GM18861 (cell line): ENCODE measurements around the gene PRPF8.
"Not testable (repeated sequence)": the region's sequence is repeated elsewhere in the genome, so short reads cannot be mapped to it uniquely, and the experiment has no call there.

Experiments
- ATAC-seq: cut with Tn5 transposase; IDR thresholded peaks from one replicate; pipeline ENCODE4 v1.9.1; 2021; ENCODE audit not compliant: unreplicated experiment

The PRPF8 gene

GRCh38 chr17:1716912-1717695 lies 32.4 kb upstream of the PRPF8 start:
- peak; percentile 37 for ATAC-seq

GRCh38 chr17:1716076-1716911 lies 31.6 kb upstream of the PRPF8 start:
- ATAC-seq: peak; percentile 67

GRCh38 chr17:1715803-1716075 lies 31.1 kb upstream of the PRPF8 start:
- ATAC-seq: no peak

- no peak for ATAC-seq
Measured at GRCh38 chr17:1714980-1715802, 30.5 kb upstream of the PRPF8 start.

GRCh38 chr17:1714427-1714979 lies 29.8 kb upstream of the PRPF8 start:
- ATAC-seq: no peak

- ATAC-seq: no peak
Measured at GRCh38 chr17:1713878-1714426, 29.3 kb upstream of the PRPF8 start.

- ATAC-seq: no peak
Measured at GRCh38 chr17:1713160-1713877, 28.7 kb upstream of the PRPF8 start.

- ATAC-seq: no peak
Measured at GRCh38 chr17:1712271-1712670, 27.6 kb upstream of the PRPF8 start.

- no peak for ATAC-seq
Measured at GRCh38 chr17:1711804-1712203, 27.1 kb upstream of the PRPF8 start.

GRCh38 chr17:1710807-1711553 lies 26.3 kb upstream of the PRPF8 start:
- ATAC-seq: no peak

- no peak for ATAC-seq
Measured at GRCh38 chr17:1709971-1710806, 25.5 kb upstream of the PRPF8 start, which contains the start of gene TLCD2. TSS of gene TLCD2 (minus strand) at chr17:1710377. CDS start at chr17:1710242, 135 bp downstream.

GRCh38 chr17:1709403-1709951 lies 24.8 kb upstream of the PRPF8 start:
- ATAC-seq: no peak

- not testable (repeated sequence) for ATAC-seq
Measured at GRCh38 chr17:1708791-1709346, 24.2 kb upstream of the PRPF8 start.

GRCh38 chr17:1707107-1707506 lies 22.4 kb upstream of the PRPF8 start:
- no peak for ATAC-seq

- no peak for ATAC-seq
Measured at GRCh38 chr17:1705004-1705403, 20.3 kb upstream of the PRPF8 start.

- ATAC-seq: no peak
Measured at GRCh38 chr17:1703063-1703462, 18.4 kb upstream of the PRPF8 start.

- ATAC-seq: not testable (repeated sequence)
Measured at GRCh38 chr17:1699891-1700290, 15.2 kb upstream of the PRPF8 start.

GRCh38 chr17:1697681-1698080 lies 13.0 kb upstream of the PRPF8 start:
- ATAC-seq: no peak
